Measurements from ENCODE around the gene BRAT1. TPM values are rescaled to one million over a fixed set of nuclear protein-coding genes. Genes with fewer than 3 reads are reported as not detected.
"Not testable (repeated sequence)": the region's sequence is repeated elsewhere in the genome, so short reads cannot be mapped to it uniquely, and the experiment has no call there.

Gene BRAT1
- total and polyA plus RNA-seq, 4 experiments from 2014 or later: 24.2 to 42.4 (median 39.2) TPM

DNA sequence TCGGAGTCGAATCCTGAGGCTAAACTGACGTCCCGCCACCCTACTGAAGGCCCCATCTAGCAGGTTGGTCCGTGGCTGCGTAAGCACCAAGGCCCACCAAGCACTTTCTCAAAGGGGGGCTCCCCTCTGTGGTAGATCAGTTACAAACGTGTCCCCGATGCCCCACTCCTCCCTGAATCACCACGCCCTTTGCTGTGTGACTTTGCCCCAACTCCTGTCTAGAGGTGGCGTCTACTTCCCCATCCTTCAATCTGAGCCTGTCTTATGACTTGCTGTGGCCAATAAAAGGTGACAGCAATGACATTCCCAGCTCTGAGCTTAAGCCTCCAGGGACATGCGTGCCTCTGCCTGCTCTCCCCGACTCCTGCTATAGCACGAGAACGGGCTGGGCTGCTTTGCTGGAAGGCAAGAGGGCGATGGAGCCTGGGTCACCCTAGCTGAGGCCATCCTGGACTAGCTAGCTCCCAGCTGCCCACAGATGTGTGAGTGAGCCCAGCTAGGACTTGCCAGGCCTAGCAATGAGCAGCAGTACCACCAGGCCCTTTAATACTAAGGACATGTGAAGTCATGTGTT, 23.0 kb downstream of the BRAT1 start:
- POLR2A ChIA-PET (ENCODE audit: partially characterized antibody): interaction anchor here (1.0 to 15.7 kb wide), 3 partner anchors 21 to 23 kb away, joined by 3 to 511 read pairs (median 3); no protein-coding TSS in a partner anchor
- peaks cover 17 to 47% (median 30%) of the 10 kb centered on the region in 4 donors for H3K4me1 Mint-ChIP-seq
- DNase-seq: peak in 1 of 5 donors; percentile 38
- H3K9me3 ChIP-seq (ENCODE audit: control insufficient read depth in 1 of 2, low read length in 2 of 2); intact Hi-C loops (cut with micrococcal nuclease); H3K4me3 ChIP-seq (ENCODE audit: low read length in 2 of 2); CTCF ChIA-PET (ENCODE audit: partially characterized antibody); H3K27me3 Mint-ChIP-seq; H3K9me3 Mint-ChIP-seq; H3K27me3 ChIP-seq (ENCODE audit: insufficient read depth, low read length); H3K27ac ChIP-seq (ENCODE audit: low read depth, low read length): not testable (repeated sequence)
- H3K4me3 Mint-ChIP-seq: peak overlapping the region in 2 of 8 donors; percentile 48 to 59
- H3K36me3 ChIP-seq (ENCODE audit: insufficient read depth, low read length): peaks cover 10% of the 10 kb centered on the region
- peaks cover 41% of the 10 kb centered on the region for H3K4me1 ChIP-seq (ENCODE audit: insufficient read depth, low read length)
- H3K27ac Mint-ChIP-seq: peak overlapping the region in 5 of 7 donors; percentile 50 to 99 (median 65)
- H3K36me3 Mint-ChIP-seq: peaks cover 0 to 23% of the 10 kb centered on the region in 2 donors

- H3K9me3 ChIP-seq (ENCODE audit: control insufficient read depth in 1 of 2, low read length in 2 of 2); H3K4me3 ChIP-seq (ENCODE audit: low read length in 2 of 2); intact Hi-C loops (cut with micrococcal nuclease); H3K9me3 Mint-ChIP-seq; CTCF ChIA-PET (ENCODE audit: partially characterized antibody); H3K27me3 Mint-ChIP-seq; H3K27ac ChIP-seq (ENCODE audit: low read depth, low read length); H3K27me3 ChIP-seq (ENCODE audit: insufficient read depth, low read length): not testable (repeated sequence)
- Mint-ChIP-seq H3K4me3 (peak overlapping the region in 1 of 8 donors; percentile 48), H3K27ac (peak overlapping the region in 1 of 7 donors; percentile 99), H3K36me3 (peaks cover 0 to 26% of the 10 kb centered on the region in 2 donors), H3K4me1 (peaks cover 17 to 52% (median 34%) of the 10 kb centered on the region in 4 donors)
- Histone ChIP-seq H3K4me1 (ENCODE audit: insufficient read depth, low read length) (peaks cover 46% of the 10 kb centered on the region), H3K36me3 (ENCODE audit: insufficient read depth, low read length) (peaks cover 16% of the 10 kb centered on the region)
- DNase-seq: peak in 1 of 5 donors; percentile 35
- POLR2A ChIA-PET (ENCODE audit: partially characterized antibody): interaction anchor here (1.5 to 15.7 kb wide), 3 partner anchors 12 to 21 kb away, joined by 3 to 511 read pairs (median 96); partner anchors contain the start of gene LFNG
These were observed 23.6 kb downstream of the BRAT1 start for GRCh38 chr7:2531796-2532110.

DNA sequence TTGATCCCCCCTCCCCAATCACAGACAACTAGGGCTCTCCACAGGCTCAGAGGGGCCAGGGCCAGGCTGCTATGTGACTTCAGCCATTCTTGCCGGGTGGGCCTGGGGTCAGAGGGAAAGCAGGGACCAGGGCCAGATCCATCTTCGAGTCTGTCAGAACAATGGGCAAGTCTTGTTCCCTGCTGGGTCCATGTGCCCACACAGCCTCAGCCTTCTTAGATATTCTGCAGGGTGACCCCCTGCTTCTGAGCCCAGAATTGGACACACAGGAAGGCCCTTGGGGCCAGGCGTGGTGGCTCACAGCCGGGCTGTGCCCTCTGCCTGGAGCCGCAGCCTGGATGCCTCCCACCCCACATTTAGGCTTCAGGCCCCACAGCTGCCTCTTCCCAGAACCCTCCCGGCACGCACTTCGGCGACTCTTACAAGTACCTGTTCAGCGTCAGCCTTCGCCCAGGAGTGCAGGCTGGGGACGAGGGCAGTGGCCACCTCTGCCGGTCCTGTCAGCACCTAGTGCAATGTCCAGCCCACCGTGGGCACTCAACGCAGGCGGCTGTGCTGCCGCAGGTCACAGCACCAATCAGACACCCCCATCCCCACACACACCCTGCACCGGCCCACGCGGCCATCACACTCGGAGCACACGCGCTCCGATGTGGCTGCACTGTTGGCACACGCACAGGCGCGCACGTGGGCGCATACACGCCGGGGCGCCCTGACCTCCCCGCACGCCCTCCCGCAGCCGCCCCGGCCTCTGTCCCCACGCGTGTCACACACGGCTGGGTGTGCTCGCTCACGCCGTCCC, 24.1 kb downstream of the BRAT1 start:
- peak overlapping the region; percentile 71 to 91 (median 80) for H3K4me3 Mint-ChIP-seq
- H3K36me3 ChIP-seq (ENCODE audit: insufficient read depth, low read length): peaks cover 21% of the 10 kb centered on the region
- not testable (repeated sequence) for H3K9me3 ChIP-seq (ENCODE audit: control insufficient read depth in 1 of 2, low read length in 2 of 2); DNase-seq; H3K9me3 Mint-ChIP-seq; H3K27me3 ChIP-seq (ENCODE audit: insufficient read depth, low read length); H3K27me3 Mint-ChIP-seq; H3K4me3 ChIP-seq (ENCODE audit: low read length in 2 of 2)
- CTCF ChIA-PET (ENCODE audit: partially characterized antibody): interaction anchor here (5.2 kb wide), 1 partner anchor 21 kb away, joined by 29 read pairs; no protein-coding TSS in a partner anchor
- H3K27ac Mint-ChIP-seq: peak overlapping the region; percentile 84 to 99 (median 93)
- H3K4me1 ChIP-seq (ENCODE audit: insufficient read depth, low read length): peaks cover 52% of the 10 kb centered on the region
- intact Hi-C loops (cut with micrococcal nuclease): loop anchor here (1.0 kb wide), 3 partner anchors 9 to 24 kb away; partner anchors contain the start of gene BRAT1
- peaks cover 0 to 31% of the 10 kb centered on the region in 2 donors for H3K36me3 Mint-ChIP-seq
- H3K4me1 Mint-ChIP-seq: peaks cover 17 to 58% (median 39%) of the 10 kb centered on the region in 4 donors
- POLR2A ChIA-PET (ENCODE audit: partially characterized antibody): interaction anchor here (0.6 to 15.7 kb wide), 12 partner anchors 9 to 178 kb away, joined by 3 to 511 read pairs (median 6); partner anchors contain the start of genes BRAT1 and LFNG
- H3K27ac ChIP-seq (ENCODE audit: low read depth, low read length): peak overlapping the region; percentile 83

DNA sequence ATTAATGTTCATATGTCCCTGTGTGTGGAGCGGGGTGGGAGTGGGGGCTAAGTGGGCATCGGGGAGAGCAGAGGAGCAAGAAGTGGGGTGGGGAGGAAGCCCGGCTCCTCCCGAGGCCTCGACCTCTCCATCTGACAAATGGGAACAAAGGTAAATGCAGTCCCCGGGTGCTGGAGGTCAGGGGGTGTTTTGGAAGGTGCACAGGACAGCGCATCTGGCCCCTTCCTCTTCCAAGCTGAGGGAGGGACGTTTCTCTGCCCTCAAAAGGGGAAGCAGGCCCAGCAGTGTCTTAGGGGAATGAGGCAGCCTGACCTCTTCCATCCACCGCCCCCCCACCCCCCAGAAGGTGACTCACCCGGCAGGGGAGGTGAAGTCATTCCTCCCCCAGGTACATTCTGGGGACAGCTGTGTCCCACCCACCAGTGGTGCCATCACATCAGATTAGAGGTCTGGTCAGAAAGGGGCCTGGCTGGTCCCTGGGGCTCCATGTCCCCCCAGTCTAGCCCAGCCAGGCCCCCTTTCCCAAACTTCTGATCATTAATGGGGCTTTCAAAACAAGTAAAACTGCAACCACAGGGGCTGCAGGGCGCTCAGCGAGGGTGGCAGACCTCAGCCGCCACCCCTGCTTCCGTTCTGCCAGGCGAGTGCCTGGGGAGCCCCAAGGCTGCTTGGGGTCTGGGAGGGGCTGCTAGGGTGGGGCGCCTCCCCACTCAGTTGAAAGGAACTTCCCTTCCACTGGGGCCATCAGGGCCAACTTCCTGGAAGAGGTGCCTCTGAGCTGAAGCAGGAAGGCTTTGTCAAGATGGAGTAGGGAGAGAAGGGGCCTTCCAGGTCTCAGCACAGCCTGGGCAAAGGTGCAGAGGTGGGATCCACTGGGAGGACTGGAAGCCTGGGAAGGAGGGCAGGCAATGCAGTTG, 25.0 kb downstream of the BRAT1 start:
- Mint-ChIP-seq H3K4me3 (peak overlapping the region; percentile 71 to 91 (median 80)), H3K27ac (peak overlapping the region; percentile 84 to 99 (median 93)), H3K27me3 (no peaks in the 10 kb centered on the region), H3K36me3 (peaks cover 0 to 38% of the 10 kb centered on the region in 2 donors), H3K4me1 (peaks cover 19 to 65% (median 47%) of the 10 kb centered on the region in 4 donors), H3K9me3 (no peaks in the 10 kb centered on the region)
- peaks cover 60% of the 10 kb centered on the region for H3K4me1 ChIP-seq (ENCODE audit: insufficient read depth, low read length)
- CTCF ChIA-PET (ENCODE audit: partially characterized antibody): interaction anchor here (0.7 to 5.2 kb wide), 2 partner anchors 9 to 21 kb away, joined by 3 to 29 read pairs; no protein-coding TSS in a partner anchor
- POLR2A ChIA-PET (ENCODE audit: partially characterized antibody): interaction anchor here (0.6 to 15.7 kb wide), 17 partner anchors 10 to 179 kb away, joined by 3 to 511 read pairs (median 6); partner anchors contain the start of genes BRAT1, IQCE and LFNG
- H3K4me3 ChIP-seq (ENCODE audit: low read length in 2 of 2): peak overlapping the region; percentile 29 to 50
- H3K27me3 ChIP-seq (ENCODE audit: insufficient read depth, low read length): no peaks in the 10 kb centered on the region
- intact Hi-C loops (cut with micrococcal nuclease): loop anchor here (1.0 kb wide), 3 partner anchors 8 to 25 kb away; partner anchors contain the start of gene BRAT1
- H3K36me3 ChIP-seq (ENCODE audit: insufficient read depth, low read length): peaks cover 30% of the 10 kb centered on the region
- peak overlapping the region; percentile 83 for H3K27ac ChIP-seq (ENCODE audit: low read depth, low read length)
- H3K9me3 ChIP-seq (ENCODE audit: control insufficient read depth in 1 of 2, low read length in 2 of 2): no peaks in the 10 kb centered on the region
- peak; percentile 83 to 92 (median 84) for DNase-seq

- H3K36me3 Mint-ChIP-seq: peaks cover 0 to 38% of the 10 kb centered on the region in 2 donors
These were observed 25.9 kb downstream of the BRAT1 start for GRCh38 chr7:2529161-2530070.

More at GRCh38 chr7:2529161-2530070, 25.9 kb downstream of the BRAT1 start:
- H3K4me1 ChIP-seq (ENCODE audit: insufficient read depth, low read length): peaks cover 69% of the 10 kb centered on the region
- DNase-seq: peak; percentile 41 to 84 (median 54)
- peaks cover 34% of the 10 kb centered on the region for H3K36me3 ChIP-seq (ENCODE audit: insufficient read depth, low read length)
- intact Hi-C loops (cut with micrococcal nuclease): loop anchor here (1.0 kb wide), 3 partner anchors 7 to 26 kb away; partner anchors contain the start of gene BRAT1
- H3K4me3 ChIP-seq (ENCODE audit: low read length in 2 of 2): peak overlapping the region in 1 of 2 donors; percentile 50
- Mint-ChIP-seq H3K4me1 (peaks cover 19 to 65% (median 48%) of the 10 kb centered on the region in 4 donors), H3K27me3 (no peaks in the 10 kb centered on the region), H3K4me3 (peak overlapping the region; percentile 71 to 91 (median 80)), H3K27ac (peak overlapping the region; percentile 84 to 99 (median 93)), H3K9me3 (no peaks in the 10 kb centered on the region)
- no peaks in the 10 kb centered on the region for H3K27me3 ChIP-seq (ENCODE audit: insufficient read depth, low read length)
- peak overlapping the region; percentile 83 for H3K27ac ChIP-seq (ENCODE audit: low read depth, low read length)
- CTCF ChIA-PET (ENCODE audit: partially characterized antibody): interaction anchor here (0.7 to 5.2 kb wide), 2 partner anchors 8 to 20 kb away, joined by 3 to 29 read pairs; no protein-coding TSS in a partner anchor
- POLR2A ChIA-PET (ENCODE audit: partially characterized antibody): interaction anchor here (0.9 to 15.7 kb wide), 17 partner anchors 10 to 180 kb away, joined by 3 to 511 read pairs (median 6); partner anchors contain the start of genes BRAT1, IQCE and LFNG
- H3K9me3 ChIP-seq (ENCODE audit: control insufficient read depth in 1 of 2, low read length in 2 of 2): no peaks in the 10 kb centered on the region

All from CD4-positive, alpha-beta memory T cell (primary cell).